Neural progenitor cell (in vitro differentiated cells): ENCODE data around the gene ESRRA.

Experiments
- CTCF ChIP-seq: fragments of 200-600 bp; sonication (generic); IDR thresholded peaks from 2 replicates; pipeline ENCODE4 v1.5.1; 2017; ENCODE audit warnings: antibody characterized with exemption, mild to moderate bottlenecking
- EZH2phosphoT487 ChIP-seq: fragments of 200-600 bp; sonication (generic); IDR thresholded peaks from 2 replicates; pipeline ENCODE4 v1.6.1; 2017; ENCODE audit warnings: antibody characterized with exemption

DNA sequence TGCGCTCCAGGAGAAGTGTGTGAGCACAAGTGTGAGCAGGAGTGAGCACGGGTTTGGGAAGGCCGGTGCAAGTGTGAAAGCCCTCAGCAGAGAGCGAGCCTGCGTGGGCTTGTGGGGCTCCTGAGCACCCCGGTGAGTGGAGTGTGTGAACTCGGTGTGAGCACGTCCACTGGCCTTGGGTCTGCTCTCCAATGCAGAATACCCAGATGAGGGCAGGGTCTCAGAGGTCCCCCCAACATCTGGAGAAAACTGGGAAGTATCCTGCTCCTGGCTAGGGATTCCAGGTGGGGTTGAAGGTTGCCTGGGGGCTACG, 1.2 kb downstream of the ESRRA start:
- TF ChIP-seq EZH2phosphoT487 (no peak), CTCF (no peak)
